ENCODE results near the gene NME5.

GRCh38 chr5:138139781-138140090 is 508 bp upstream of the NME5 start:
- no peak for TF ChIP-seq YY1 (IDR thresholded peaks at IDR 0.05; ENCODE audit: insufficient read depth, insufficient replicate concordance, low read depth, low read length)
- TF ChIP-seq ZNF350 (CRISPR knock-in tag; IDR thresholded peaks at IDR 0.05; ENCODE audit: borderline replicate concordance, low read depth) = no peak
- TF ChIP-seq UBTF (CRISPR knock-in tag; IDR thresholded peaks at IDR 0.05) = no peak
- TF ChIP-seq FOXP1 (IDR thresholded peaks at IDR 0.05) = no peak
- no peak for TF ChIP-seq FOXP1 (CRISPR knock-in tag; IDR thresholded peaks at IDR 0.05)
- TF ChIP-seq HNRNPL (IDR thresholded peaks at IDR 0.05; ENCODE audit: low read depth, low read length) = no peak
- TF ChIP-seq HDAC6 (IDR thresholded peaks at IDR 0.05; ENCODE audit: low read depth, low read length) = no peak
- TF ChIP-seq FOXC1 (CRISPR knock-in tag; IDR thresholded peaks at IDR 0.05; ENCODE audit: borderline replicate concordance) = no peak
- TF ChIP-seq ZNF333 (CRISPR knock-in tag; IDR thresholded peaks at IDR 0.05; ENCODE audit: borderline replicate concordance) = no peak
- no peak for TF ChIP-seq ZNF577 (CRISPR knock-in tag; IDR thresholded peaks at IDR 0.05; ENCODE audit: borderline replicate concordance, low read depth)
- no peak for TF ChIP-seq GFI1 (CRISPR knock-in tag; IDR thresholded peaks at IDR 0.05; ENCODE audit: borderline replicate concordance)
- no peak for TF ChIP-seq RBM39 (IDR thresholded peaks at IDR 0.05; ENCODE audit: low read depth, low read length, poor library complexity, severe bottlenecking)
- TF ChIP-seq RFX3 (CRISPR knock-in tag; IDR thresholded peaks at IDR 0.05) = no peak
- TF ChIP-seq ZFP36 (IDR thresholded peaks at IDR 0.05; ENCODE audit: borderline replicate concordance, low read depth, low read length, partially characterized antibody) = no peak
- no peak for TF ChIP-seq PBX3 (CRISPR knock-in tag; IDR thresholded peaks at IDR 0.05; ENCODE audit: borderline replicate concordance)
